IMR-90 (cell line): ENCODE measurements around the gene LRRC31. TPM values are rescaled to one million over a fixed set of nuclear protein-coding genes. Genes with fewer than 3 reads are reported as not detected.

Experiments
- ATAC-seq: fragments of 200-7000 bp; cut with Tn5 transposase; 2 replicates; pipeline ENCODE4 v1.9.1; 2020; ENCODE audit warnings: low read depth, mild to moderate bottlenecking, moderate library complexity
- BruUV-seq: library from RNA; stranded (reverse); fragments of 400-500 nt; replicated peaks from 2 replicates; lab custom pipeline; 2021; lab: Mats Ljungman, UMichigan
- CTCF ChIA-PET: fragments of 300-600 bp; formaldehyde crosslinking; extraction: SDS; loops from one replicate; lab custom pipeline; 2021; ENCODE audit warnings: antibody characterized with exemption; lab: Yijun Ruan, JAX
- POLR2A ChIA-PET: fragments of 300-600 bp; sonication (Branson Sonifier 250); formaldehyde crosslinking; loops from one replicate; lab custom pipeline; 2022; ENCODE audit warnings: antibody characterized with exemption; ENCODE audit not compliant: unreplicated experiment; lab: Charles Lee
- DNase-seq: peaks from one replicate; pipeline ENCODE4 v3.0.0; 2013
- H2AFZ ChIP-seq: replicated peaks from 2 replicates; pipeline ENCODE3; 2013; ENCODE audit warnings: low read length, mild to moderate bottlenecking; ENCODE audit not compliant: poor library complexity
- H2AK5ac ChIP-seq: 2 replicates; pipeline ENCODE4 v1.6.1; 2013; ENCODE audit warnings: low read depth, low read length, inconsistent platforms
- H2AK9ac ChIP-seq: replicated peaks from 2 replicates; pipeline ENCODE3; 2013; ENCODE audit warnings: mild to moderate bottlenecking, low read depth, low read length, moderate library complexity; ENCODE audit not compliant: poor library complexity
- H2BK120ac ChIP-seq: 2 replicates; pipeline ENCODE4 v1.6.1; 2013; ENCODE audit warnings: low read depth, low read length, inconsistent platforms
- H2BK15ac ChIP-seq: 3 replicates; pipeline ENCODE4 v1.6.1; 2013; ENCODE audit warnings: low read depth, low read length, inconsistent platforms
- H2BK20ac ChIP-seq: 2 replicates; pipeline ENCODE4 v1.6.1; 2013; ENCODE audit warnings: low read depth, mild to moderate bottlenecking, inconsistent platforms, low read length, moderate library complexity
- H2BK5ac ChIP-seq: 2 replicates; pipeline ENCODE4 v1.6.1; 2013; ENCODE audit warnings: mild to moderate bottlenecking, low read depth, low read length, inconsistent platforms; ENCODE audit not compliant: poor library complexity, severe bottlenecking
- H3K14ac ChIP-seq: replicated peaks from 2 replicates; pipeline ENCODE4 v1.6.1; 2013; ENCODE audit warnings: low read depth, low read length, inconsistent platforms
- H3K18ac ChIP-seq: 2 replicates; pipeline ENCODE4 v1.6.1; 2013; ENCODE audit warnings: low read depth, low read length, control low read depth
- H3K23ac ChIP-seq: 2 replicates; pipeline ENCODE4 v1.6.1; 2013; ENCODE audit warnings: low read depth, low read length, inconsistent platforms
- H3K27ac ChIP-seq: 2 replicates; pipeline ENCODE4 v1.5.1; 2013; ENCODE audit warnings: mild to moderate bottlenecking, control low read depth, low read length; ENCODE audit not compliant: insufficient read depth
- H3K27me3 ChIP-seq: 2 replicates; pipeline ENCODE4 v1.6.1; 2013; ENCODE audit warnings: low read length; ENCODE audit not compliant: control insufficient read depth, insufficient read depth
- H3K36me3 ChIP-seq: 2 replicates; pipeline ENCODE4 v1.6.1; 2013; ENCODE audit warnings: low read length, mixed read lengths; ENCODE audit not compliant: control insufficient read depth, insufficient read depth
- H3K4ac ChIP-seq: 2 replicates; pipeline ENCODE4 v1.6.1; 2013; ENCODE audit warnings: low read depth, low read length, inconsistent platforms
- H3K4me1 ChIP-seq: 2 replicates; pipeline ENCODE4 v1.6.1; 2013; ENCODE audit warnings: low read length, mixed read lengths; ENCODE audit not compliant: control insufficient read depth, insufficient read depth
- H3K4me2 ChIP-seq: 2 replicates; pipeline ENCODE4 v1.6.1; 2013; ENCODE audit warnings: low read depth, mild to moderate bottlenecking, control low read depth, low read length, moderate library complexity
- H3K4me3 ChIP-seq: 2 replicates; pipeline ENCODE4 v1.5.1; 2013; ENCODE audit warnings: low read depth, mild to moderate bottlenecking, control low read depth, low read length, moderate library complexity; ENCODE audit not compliant: insufficient read depth
- H3K56ac ChIP-seq: 2 replicates; pipeline ENCODE4 v1.6.1; 2013; ENCODE audit warnings: low read length, inconsistent platforms; ENCODE audit not compliant: insufficient read depth; ENCODE audit errors: extremely low read depth
- H3K79me1 ChIP-seq, 2 experiments: 2 replicates each; pipeline ENCODE4 v1.6.1; 2013; ENCODE audit warnings: low read length in 2 of 2, inconsistent platforms in 1 of 2, low read depth in 1 of 2
- H3K9ac ChIP-seq: 2 replicates; pipeline ENCODE4 v1.6.1; 2013; ENCODE audit warnings: low read depth, low read length, control low read depth
- H3K9me1 ChIP-seq: 2 replicates; pipeline ENCODE4 v1.6.1; 2013; ENCODE audit warnings: low read length, inconsistent platforms; ENCODE audit not compliant: insufficient read depth
- H3K9me3 ChIP-seq: 2 replicates; pipeline ENCODE4 v1.6.1; 2013; ENCODE audit warnings: low read length; ENCODE audit not compliant: control insufficient read depth, insufficient read depth
- H4K20me1 ChIP-seq: 2 replicates; pipeline ENCODE4 v1.6.1; 2013; ENCODE audit warnings: low read length, inconsistent platforms; ENCODE audit not compliant: insufficient read depth
- H4K5ac ChIP-seq: 2 replicates; pipeline ENCODE4 v1.6.1; 2013; ENCODE audit warnings: mild to moderate bottlenecking, low read depth, low read length, control low read depth
- H4K8ac ChIP-seq, 2 experiments: 2 replicates each; pipeline ENCODE4 v1.6.1; 2013; ENCODE audit warnings: low read depth in 2 of 2, low read length in 2 of 2, control low read depth in 1 of 2, inconsistent platforms in 1 of 2
- H4K91ac ChIP-seq: 2 replicates; pipeline ENCODE4 v1.6.1; 2013; ENCODE audit warnings: low read depth, low read length, inconsistent platforms; ENCODE audit not compliant: insufficient read depth
- MAFK ChIP-seq: IDR thresholded peaks from 2 replicates; pipeline ENCODE4 v1.6.1; 2012; ENCODE audit warnings: low read depth, low read length, improper control_type of control experiment
- NFE2L2 ChIP-seq: fragments of 150-350 bp; IDR thresholded peaks from 2 replicates; pipeline ENCODE4 v1.6.1; 2016; ENCODE audit warnings: low read depth, mild to moderate bottlenecking, low read length
- WGBS, 2 experiments: methylation state at CpG; one replicate each; pipeline versions ENCODE4 v1.1.5 to v1.1.7; 2013; ENCODE audit warnings: missing lambda C conversion rate in 2 of 2; ENCODE audit not compliant: insufficient read length in 1 of 2; ENCODE audit errors: extremely low coverage in 2 of 2; 5-methylcytosine and 5-hydroxymethylcytosine counted together
- dilution Hi-C: fragments of 300-500 bp; cut with HindIII; formaldehyde crosslinking; loops from one replicate; pipeline ENCODE4 v1.14.3; 2018; ENCODE audit warnings: low sequenced_read_pairs; ENCODE audit not compliant: unreplicated experiment
- in situ Hi-C: fragments of 300-500 bp; cut with MboI; formaldehyde crosslinking; loops from 3 replicates; pipeline ENCODE4 v1.14.3; 2019; ENCODE audit warnings: low sequenced_read_pairs, inconsistent platforms, mixed read lengths
- intact Hi-C: fragments of 100-400 bp; cut with micrococcal nuclease; formaldehyde crosslinking; loops from 2 replicates; pipeline ENCODE4 v1.10.0; 2022
- polyA plus RNA-seq, 3 experiments: library from polyadenylated mRNA; depleted of rRNA; stranded (reverse); fragments of >200 nt; gene quantifications; 2 replicates each; pipeline ENCODE4 v1.2.3, GENCODE V29; 2012; ENCODE audit warnings: low replicate concordance in 1 of 3
- total RNA-seq: library from RNA; depleted of rRNA; stranded (reverse); fragments of >200 nt; gene quantifications from 2 replicates; pipeline ENCODE4 v1.2.3, GENCODE V29; 2012

The LRRC31 gene
- total and polyA plus RNA-seq, 2 of the 4 experiments (the other 2 are of a cell fraction): not detected

GRCh38 chr3:169790687-169791429, 78.9 kb downstream of the LRRC31 start:
- intact Hi-C loops: loop anchor here (5.0 kb wide), 1 partner anchor 201 kb away; no protein-coding TSS in a partner anchor
- TF ChIP-seq NFE2L2: no peak
- peak; percentile 33; the same call in 1 of the 2 replicates for TF ChIP-seq MAFK
- ChIA-PET CTCF (interaction anchor here (0.6 kb wide), 1 partner anchor 744 kb away, joined by 8 read pairs; no protein-coding TSS in a partner anchor), POLR2A (no interaction called here)
- Histone ChIP-seq H3K27me3 (no peaks in the 10 kb centered on the region), H2BK15ac (no peak overlapping the region), H4K5ac (no peak overlapping the region), H3K4me2 (no peak overlapping the region), H4K8ac (no peak overlapping the region), H3K18ac (no peak overlapping the region), H3K14ac (no peak overlapping the region), H2AFZ (no peak overlapping the region), H3K9ac (no peak overlapping the region), H3K4me1 (peaks cover 4% of the 10 kb centered on the region), H3K79me1 (0 out of 4 replicates have a peak, but pooled peaks cover 0 to 3% of the 10 kb centered on the region in 2 experiments), H2BK20ac (no peak overlapping the region), H2AK5ac (no peak overlapping the region), H3K9me3 (no peaks in the 10 kb centered on the region), H3K23ac (no peak overlapping the region), H4K20me1 (no peaks in the 10 kb centered on the region), H2AK9ac (no peak overlapping the region), H4K91ac (no peak overlapping the region), H3K27ac (no peak overlapping the region), H3K4me3 (no peak overlapping the region), H2BK120ac (no peak overlapping the region), H2BK5ac (no peak overlapping the region), H3K36me3 (peaks cover 9% of the 10 kb centered on the region), H3K56ac (no peak overlapping the region), H3K4ac (no peak overlapping the region), H3K9me1 (0 out of 2 replicates have a peak, but pooled peaks cover 4% of the 10 kb centered on the region)
- in situ Hi-C loops: no loop called here
- peak; percentile 55 for DNase-seq
- WGBS, 2 experiments: no CpG with 5 or more reads among the region's 4 CpGs
- ATAC-seq: peak; percentile 35; the same call in 1 of the 2 replicates
- dilution Hi-C loops: no loop called here
- no TSS peak for BruUV-seq
